Endodermal cell (in vitro differentiated cells): ENCODE data around the gene SCN3A. TPM values are rescaled to one million over a fixed set of nuclear protein-coding genes. Genes with fewer than 3 reads are reported as not detected.

Experiments
- DNase-seq: peaks from one replicate; pipeline ENCODE4 v3.0.0-alpha.2; 2017
- H3K27ac ChIP-seq: 2 replicates; pipeline ENCODE4 v1.5.1; 2013; ENCODE audit warnings: mild to moderate bottlenecking, low read depth, low read length, moderate library complexity
- H3K27me3 ChIP-seq: 2 replicates; pipeline ENCODE4 v1.6.1; 2013; ENCODE audit warnings: mild to moderate bottlenecking, low read length, moderate library complexity; ENCODE audit not compliant: insufficient read depth, control insufficient read depth, poor library complexity, severe bottlenecking
- H3K36me3 ChIP-seq: 2 replicates; pipeline ENCODE4 v1.7.0; 2013; ENCODE audit warnings: mild to moderate bottlenecking, low read length, moderate library complexity; ENCODE audit not compliant: control insufficient read depth, insufficient read depth
- H3K4me1 ChIP-seq: one replicate; pipeline ENCODE4 v1.7.0; 2013; ENCODE audit warnings: low read length; ENCODE audit not compliant: control insufficient read depth, insufficient read depth
- H3K4me3 ChIP-seq: 2 replicates; pipeline ENCODE4 v1.5.1; 2013; ENCODE audit warnings: mild to moderate bottlenecking, low read length, moderate library complexity
- H3K9ac ChIP-seq: 2 replicates; pipeline ENCODE4 v1.6.1; 2013; ENCODE audit warnings: mild to moderate bottlenecking, low read length, moderate library complexity; ENCODE audit not compliant: poor library complexity, severe bottlenecking; ENCODE audit errors: extremely low read depth
- H3K9me3 ChIP-seq: 2 replicates; pipeline ENCODE4 v1.6.1; 2013; ENCODE audit warnings: mild to moderate bottlenecking, low read length, moderate library complexity; ENCODE audit not compliant: control insufficient read depth
- H3K27ac Mint-ChIP-seq: 2 replicates; pipeline ENCODE4 v1.8.0; 2020; ENCODE audit warnings: mixed read lengths
- H3K27me3 Mint-ChIP-seq: 2 replicates; pipeline ENCODE4 v1.8.0; 2021; ENCODE audit warnings: mild to moderate bottlenecking, mixed read lengths; ENCODE audit not compliant: insufficient read depth
- H3K36me3 Mint-ChIP-seq: 2 replicates; pipeline ENCODE4 v1.8.0; 2020; ENCODE audit warnings: low read depth, mixed read lengths
- H3K4me1 Mint-ChIP-seq: 2 replicates; pipeline ENCODE4 v1.8.0; 2020; ENCODE audit warnings: mixed read lengths
- H3K4me3 Mint-ChIP-seq: 2 replicates; pipeline ENCODE4 v1.8.0; 2020; ENCODE audit warnings: mild to moderate bottlenecking, moderate library complexity, mixed read lengths
- H3K9me3 Mint-ChIP-seq: 2 replicates; pipeline ENCODE4 v1.8.0; 2020; ENCODE audit warnings: mild to moderate bottlenecking, mixed read lengths
- CTCF ChIP-seq: fragments of 200-600 bp; sonication (generic); conservative IDR thresholded peaks from 2 replicates; pipeline ENCODE4 v1.5.0; 2021; ENCODE audit warnings: antibody characterized with exemption, mild to moderate bottlenecking
- WGBS, 2 experiments: methylation state at CpG; one replicate each; pipeline versions ENCODE4 v1.1.5 to v1.1.7; 2013; ENCODE audit warnings: missing lambda C conversion rate in 2 of 2, mixed read lengths in 1 of 2; ENCODE audit not compliant: insufficient coverage in 1 of 2, insufficient read length in 1 of 2; 5-methylcytosine and 5-hydroxymethylcytosine counted together
- total RNA-seq, 2 donors: library from RNA; stranded (reverse); fragmentation: NEBNext Ultra II Directional in 1 of 2; extraction: Animal tissue kit (Norgen Biotek cat#: 25700) in 1 of 2; gene quantifications; 2 replicates in 1 of 2; 3 replicates in 1 of 2; pipeline ENCODE4 v1.2.1, GENCODE V29; 2021

Gene SCN3A
- total RNA-seq, 2 donors from 2014 or later = 0.09 to 0.24 TPM

- no peaks in the 10 kb centered on the region for H3K27me3 ChIP-seq
- 95% methylated on average over 2 of the region's 2 CpGs; no CpG with 5 or more reads in 1 of the 2 experiments for WGBS, 2 experiments
- H3K9me3 Mint-ChIP-seq = peaks cover 5% of the 10 kb centered on the region
These were observed 2.0 kb upstream of the SCN3A start for GRCh38 chr2:165205865-165206264.

GRCh38 chr2:165202239-165202638, 1.6 kb downstream of the SCN3A start:
- Histone ChIP-seq H3K4me1 (no peaks in the 10 kb centered on the region), H3K9ac (no peak overlapping the region), H3K4me3 (no peak overlapping the region), H3K36me3 (no peaks in the 10 kb centered on the region), H3K27ac (no peak overlapping the region), H3K9me3 (no peaks in the 10 kb centered on the region), H3K27me3 (no peaks in the 10 kb centered on the region)
- peaks cover 5% of the 10 kb centered on the region for H3K9me3 Mint-ChIP-seq
- no peaks in the 10 kb centered on the region for H3K36me3 Mint-ChIP-seq
- no peak for DNase-seq
- no peaks in the 10 kb centered on the region for H3K27me3 Mint-ChIP-seq
- 84% methylated on average over 1 of the region's 1 CpG; no CpG with 5 or more reads in 1 of the 2 experiments for WGBS, 2 experiments
- peaks cover 3% of the 10 kb centered on the region for H3K4me1 Mint-ChIP-seq
- H3K27ac Mint-ChIP-seq = no peak overlapping the region
- no peak overlapping the region for H3K4me3 Mint-ChIP-seq
- no peak for TF ChIP-seq CTCF

More at GRCh38 chr2:165205865-165206264, 2.0 kb upstream of the SCN3A start:
- no peaks in the 10 kb centered on the region for H3K36me3 ChIP-seq
- H3K4me3 Mint-ChIP-seq = no peak overlapping the region
- no peak for TF ChIP-seq CTCF
- H3K4me3 ChIP-seq = no peak overlapping the region
- no peaks in the 10 kb centered on the region for H3K27me3 Mint-ChIP-seq
- no peaks in the 10 kb centered on the region for H3K4me1 ChIP-seq
- no peak overlapping the region for H3K27ac ChIP-seq
- DNase-seq = no peak
- H3K4me1 Mint-ChIP-seq = peaks cover 9% of the 10 kb centered on the region
- no peak overlapping the region for H3K9ac ChIP-seq
- H3K27ac Mint-ChIP-seq = no peak overlapping the region
- no peaks in the 10 kb centered on the region for H3K36me3 Mint-ChIP-seq
- H3K9me3 ChIP-seq = no peaks in the 10 kb centered on the region

DNA sequence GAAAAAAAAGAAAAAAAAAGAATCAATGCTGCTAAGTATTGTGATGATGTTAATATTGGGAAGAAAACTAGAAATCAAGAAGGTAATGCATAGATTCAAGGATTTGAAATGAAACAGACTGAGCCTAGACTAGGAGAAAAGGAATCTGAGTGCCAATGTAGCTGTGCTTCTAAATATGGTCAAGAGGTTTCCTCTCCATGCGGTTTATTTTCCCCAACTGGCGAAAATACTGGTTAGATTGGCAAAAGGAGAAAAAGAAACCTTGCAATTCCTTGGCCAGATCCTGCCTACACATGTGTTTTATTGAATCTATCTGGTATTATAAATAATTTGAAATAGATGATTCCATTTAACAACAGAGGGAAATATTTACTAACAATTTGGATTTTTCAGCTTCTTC, 5.7 kb downstream of the SCN3A start:
- Mint-ChIP-seq H3K9me3 (no peaks in the 10 kb centered on the region), H3K4me1 (peaks cover 6% of the 10 kb centered on the region), H3K27me3 (no peaks in the 10 kb centered on the region), H3K4me3 (no peak overlapping the region), H3K36me3 (no peaks in the 10 kb centered on the region), H3K27ac (no peak overlapping the region)
- Histone ChIP-seq H3K4me3 (no peak overlapping the region), H3K27ac (no peak overlapping the region), H3K36me3 (no peaks in the 10 kb centered on the region), H3K9ac (no peak overlapping the region), H3K4me1 (no peaks in the 10 kb centered on the region), H3K27me3 (no peaks in the 10 kb centered on the region), H3K9me3 (no peaks in the 10 kb centered on the region)
- WGBS, 2 experiments = 85% methylated on average over 2 of the region's 2 CpGs; no CpG with 5 or more reads in 1 of the 2 experiments
- DNase-seq = no peak
- TF ChIP-seq CTCF = no peak
